HG03354 (cell line): Measurements from ENCODE around the gene RNF208.
"Not testable (repeated sequence)": the region's sequence is repeated elsewhere in the genome, so short reads cannot be mapped to it uniquely, and the experiment has no call there.

Experiments used
- ATAC-seq: cut with Tn5 transposase; IDR thresholded peaks from one replicate; pipeline ENCODE4 v1.9.1; 2021; ENCODE audit warnings: mild to moderate bottlenecking; ENCODE audit not compliant: unreplicated experiment, poor library complexity, severe bottlenecking

Gene RNF208

GRCh38 chr9:137254624-137255447, 32.8 kb upstream of the RNF208 start, which contains the start of gene NELFB:
Gene NELFB, plus strand, starts transcription at chr9:137255327.
- peak; percentile 85 for ATAC-seq

GRCh38 chr9:137253717-137254623, 31.9 kb upstream of the RNF208 start:
- no peak for ATAC-seq

GRCh38 chr9:137252555-137253506, 30.8 kb upstream of the RNF208 start:
- ATAC-seq = no peak

DNA sequence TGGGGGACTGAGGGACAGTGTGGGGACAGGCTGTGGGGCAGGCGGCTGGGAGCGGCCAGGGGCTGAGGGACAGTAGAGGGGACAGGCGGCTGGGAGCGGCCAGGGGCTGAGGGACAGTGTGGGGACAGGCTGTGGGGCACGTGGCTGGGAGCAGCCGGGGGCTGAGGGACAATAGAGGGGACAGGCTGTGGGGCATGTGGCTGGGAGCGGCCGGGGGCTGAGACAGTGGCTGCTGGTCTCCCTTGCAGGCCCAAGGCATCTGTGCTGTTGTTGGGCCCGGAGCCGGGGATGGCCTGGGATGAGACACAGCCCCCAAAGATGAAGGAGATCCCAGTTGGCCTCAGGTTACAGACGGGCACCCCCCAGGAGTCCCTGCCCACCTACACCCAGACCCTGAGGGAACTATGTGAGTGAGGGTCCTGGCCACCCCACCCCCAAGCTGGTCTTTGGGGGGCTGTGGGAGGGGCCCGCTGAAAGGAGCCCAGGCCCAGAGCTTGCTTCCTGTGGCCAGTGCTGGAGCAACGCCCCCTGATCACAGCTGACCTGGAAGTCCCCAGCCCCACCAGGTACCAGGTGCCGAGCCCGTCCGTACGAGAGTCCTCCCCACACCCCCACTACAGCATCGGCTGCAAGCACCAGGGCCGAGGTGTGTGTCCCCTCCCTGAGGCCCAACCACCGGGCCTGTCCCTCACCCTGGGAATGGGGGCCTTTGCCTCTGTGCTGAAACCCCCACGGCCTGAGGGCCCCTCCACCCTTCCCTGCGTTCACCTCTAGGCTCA, 29.6 kb upstream of the RNF208 start:
- no peak for ATAC-seq

DNA sequence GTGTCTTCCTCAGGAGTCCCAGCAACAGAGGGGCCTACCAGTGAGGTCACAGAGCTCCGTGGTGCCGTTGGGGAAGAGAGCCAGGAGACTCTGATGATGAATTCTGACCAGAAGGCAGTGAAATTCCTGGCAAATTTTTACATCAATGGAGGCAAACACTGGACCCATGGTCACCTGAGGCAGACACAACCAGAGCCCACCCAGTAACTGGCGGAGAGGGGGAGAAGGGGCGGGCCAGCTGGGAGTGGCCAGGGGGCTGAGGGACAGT, 29.1 kb upstream of the RNF208 start, which contains the start of gene STPG3:
Gene STPG3, plus strand, starts transcription at position 93 of the 268 bp plus-strand sequence. Its CDS starts 1 bp downstream, at position 94.
- no peak for ATAC-seq

- no peak for ATAC-seq
Observed at GRCh38 chr9:137250329-137251193, 28.5 kb upstream of the RNF208 start.

- no peak for ATAC-seq
Observed at GRCh38 chr9:137247916-137248175, 25.8 kb upstream of the RNF208 start.

- ATAC-seq = no peak
Observed at GRCh38 chr9:137247135-137247915, 25.3 kb upstream of the RNF208 start.

DNA sequence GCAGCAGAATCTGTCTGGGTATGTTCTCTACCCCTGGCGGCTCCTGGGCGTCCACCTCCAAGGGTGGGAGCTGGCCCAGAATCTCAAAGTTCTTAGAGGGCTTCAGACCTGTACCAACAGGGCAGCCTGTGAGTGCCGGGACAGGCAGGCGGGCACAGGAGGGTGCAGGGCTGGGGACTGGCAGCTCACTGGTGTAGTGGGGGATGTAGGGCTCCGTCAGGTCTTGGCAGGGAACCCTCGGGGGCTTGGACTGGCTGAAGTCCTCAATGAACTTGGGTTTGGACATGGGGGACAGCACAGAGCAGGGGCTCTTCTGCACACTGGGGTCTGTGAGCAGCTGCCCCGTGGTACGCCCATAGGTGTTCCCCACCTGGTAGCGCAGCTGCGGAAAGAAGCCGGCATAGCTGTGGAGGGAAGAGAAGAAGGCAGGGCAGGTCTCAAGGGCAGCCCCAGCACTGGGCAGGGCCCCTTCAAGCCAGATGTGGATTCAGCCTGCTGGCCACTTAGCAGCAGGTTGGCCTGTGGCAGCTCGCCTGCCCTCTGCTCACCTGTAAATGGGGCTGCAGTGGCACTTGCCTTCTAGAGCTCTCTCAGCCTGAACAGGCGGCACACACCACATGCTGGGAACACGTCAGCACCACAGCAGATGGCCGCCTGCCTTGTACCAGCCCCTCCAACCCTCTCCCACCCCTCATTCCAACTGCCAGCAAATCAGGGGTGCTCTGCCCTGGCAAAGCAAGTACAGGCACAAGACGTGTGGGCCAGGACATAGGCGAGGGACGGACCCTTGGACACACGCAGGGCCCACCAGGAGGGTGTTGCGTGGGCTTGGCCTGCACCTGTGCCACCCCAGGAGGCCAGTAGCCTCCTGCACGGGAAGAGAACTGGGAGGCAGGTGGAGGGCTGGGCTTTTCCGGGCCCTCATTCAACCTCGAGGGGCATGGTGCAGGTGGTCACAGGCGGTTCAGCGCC, 23.7 kb upstream of the RNF208 start:
- ATAC-seq = no peak

DNA sequence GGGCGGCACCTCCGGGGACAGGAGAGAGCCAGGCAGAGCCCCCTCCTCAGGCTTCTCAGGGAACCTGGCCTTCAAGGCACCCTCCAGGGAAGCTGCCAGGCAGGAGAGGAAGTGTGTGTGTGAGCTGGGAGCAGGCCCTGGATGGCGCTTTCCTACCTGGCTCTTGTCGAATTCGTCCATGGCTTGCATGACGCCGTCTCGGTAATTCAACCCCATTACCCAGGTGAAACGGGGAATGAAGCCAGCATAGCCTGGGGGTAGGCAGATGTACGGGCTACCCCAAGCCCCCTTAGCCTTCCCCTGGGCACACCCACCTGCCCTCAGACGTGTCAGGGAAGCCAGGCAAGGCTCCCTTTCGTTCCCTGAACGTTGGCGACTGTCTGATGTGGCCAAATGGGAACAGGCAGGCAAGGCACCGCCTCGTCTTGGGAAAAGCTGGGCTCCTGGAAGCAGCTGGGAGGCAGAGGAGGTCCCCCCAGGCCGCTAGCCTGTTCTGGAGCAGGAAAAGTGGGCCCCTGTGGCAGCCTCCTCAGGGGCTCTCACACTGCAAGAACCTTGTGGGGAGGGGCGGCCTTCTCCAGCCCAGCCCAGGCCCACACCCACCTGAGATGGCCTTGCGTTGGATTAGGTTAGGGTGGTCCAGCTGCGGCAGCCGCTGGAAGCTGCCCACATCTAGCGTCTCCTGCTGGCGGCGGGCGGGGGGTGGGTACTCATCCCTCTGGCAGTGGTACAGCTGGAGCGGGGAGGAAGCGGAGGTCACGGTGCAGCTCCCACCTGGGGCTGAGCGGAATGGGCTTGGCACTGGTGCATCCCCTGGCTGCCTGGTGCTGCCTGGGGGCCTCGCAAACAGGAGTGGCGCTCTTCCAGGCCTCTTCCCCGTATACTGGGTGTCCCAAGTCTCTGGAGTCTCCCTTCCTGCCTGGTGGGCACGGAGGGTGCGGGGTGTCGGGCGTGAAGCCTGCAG, 22.7 kb upstream of the RNF208 start:
- no peak for ATAC-seq

DNA sequence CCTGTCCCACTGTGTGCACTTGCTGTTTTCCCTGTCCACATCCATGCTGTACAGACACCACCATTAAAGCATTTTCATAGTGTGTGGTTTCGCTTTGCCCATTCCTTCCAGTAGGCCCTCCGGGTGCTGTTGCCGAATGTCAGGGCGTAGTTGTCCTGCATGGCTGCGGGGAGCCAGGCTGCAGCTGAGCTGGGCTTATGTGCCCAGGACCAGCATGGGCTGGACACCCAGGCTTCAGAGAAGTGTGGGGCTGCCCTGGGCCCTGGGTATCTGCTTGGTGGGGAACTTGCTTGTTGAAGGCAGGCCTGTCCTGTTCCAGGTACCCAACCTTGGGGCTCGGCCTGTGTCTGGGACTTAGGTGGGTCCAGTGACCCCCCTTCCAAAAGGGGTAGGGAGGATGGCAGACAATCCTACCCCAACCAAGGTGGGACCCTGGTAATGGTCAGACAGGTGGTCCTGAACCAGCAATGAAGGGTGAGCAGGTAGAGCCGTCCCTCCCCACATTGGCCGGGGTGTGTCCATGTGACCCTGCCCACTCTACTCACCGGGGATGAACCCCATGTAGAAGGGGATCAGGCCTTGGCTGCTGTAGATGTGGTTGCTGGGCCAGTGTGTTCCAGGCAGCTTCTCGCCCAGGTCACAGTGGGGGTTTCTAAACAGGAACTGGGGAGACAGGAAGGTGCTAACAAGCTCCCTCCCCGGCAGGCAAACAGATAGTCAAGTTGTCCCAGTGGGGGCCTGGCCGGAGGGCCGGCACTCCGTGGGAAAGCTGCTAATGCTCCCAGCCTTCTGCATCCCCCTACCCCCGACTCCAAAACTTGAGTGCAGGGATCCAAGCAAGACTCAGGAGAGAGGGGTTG, 21.8 kb upstream of the RNF208 start:
- no peak for ATAC-seq

- ATAC-seq = not testable (repeated sequence)
Observed at GRCh38 chr9:137243266-137243625, 21.2 kb upstream of the RNF208 start.

DNA sequence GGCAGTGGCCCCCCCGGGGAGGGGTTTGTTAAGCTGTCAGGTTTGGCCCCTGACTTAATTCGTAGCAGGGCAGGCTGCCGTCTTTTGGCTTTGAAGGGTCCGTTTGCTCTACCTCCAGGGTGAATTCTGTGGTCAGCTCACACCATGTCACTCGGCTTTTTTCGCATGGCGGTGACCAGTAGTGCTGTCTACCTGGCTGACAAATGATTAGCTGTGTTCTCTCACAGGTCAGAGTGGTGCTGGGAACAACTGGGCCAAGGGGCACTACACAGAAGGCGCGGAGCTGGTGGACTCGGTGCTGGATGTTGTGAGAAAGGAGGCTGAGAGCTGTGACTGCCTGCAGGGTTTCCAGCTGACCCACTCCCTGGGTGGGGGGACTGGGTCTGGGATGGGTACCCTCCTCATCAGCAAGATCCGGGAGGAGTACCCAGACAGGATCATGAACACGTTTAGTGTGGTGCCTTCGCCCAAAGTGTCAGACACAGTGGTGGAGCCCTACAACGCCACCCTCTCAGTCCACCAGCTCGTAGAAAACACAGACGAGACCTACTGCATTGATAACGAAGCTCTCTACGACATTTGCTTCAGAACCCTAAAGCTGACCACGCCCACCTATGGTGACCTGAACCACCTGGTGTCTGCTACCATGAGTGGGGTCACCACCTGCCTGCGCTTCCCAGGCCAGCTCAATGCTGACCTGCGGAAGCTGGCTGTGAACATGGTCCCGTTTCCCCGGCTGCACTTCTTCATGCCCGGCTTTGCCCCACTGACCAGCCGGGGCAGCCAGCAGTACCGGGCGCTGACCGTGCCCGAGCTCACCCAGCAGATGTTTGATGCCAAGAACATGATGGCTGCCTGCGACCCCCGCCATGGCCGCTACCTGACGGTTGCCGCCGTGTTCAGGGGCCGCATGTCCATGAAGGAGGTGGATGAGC, 20.5 kb upstream of the RNF208 start:
- no peak for ATAC-seq
